ENCODE results near the gene WDR20.

The WDR20 gene

GRCh38 chr14:102192840-102193502 is 53.3 kb downstream of the WDR20 start:
- no peaks in the 10 kb centered on the region for H3K4me1 ChIP-seq (ENCODE audit: low read length)
- no peaks in the 10 kb centered on the region for H4K20me1 ChIP-seq (ENCODE audit: insufficient read depth, low read length)
- H3F3A ChIP-seq (ENCODE audit: insufficient read depth, low read length), result no peaks in the 10 kb centered on the region
- TF ChIP-seq EZH2 (optimal IDR thresholded peaks at IDR 0.05; ENCODE audit: low read depth, low read length), result no peak
- no peak for TF ChIP-seq EZH2phosphoT487 (IDR thresholded peaks at IDR 0.05; ENCODE audit: low read length)
- TF ChIP-seq CTCF (IDR thresholded peaks at IDR 0.05; ENCODE audit: low read length), result no peak
- peaks cover 4% of the 10 kb centered on the region for H3K79me2 ChIP-seq (ENCODE audit: low read length)
- no peaks in the 10 kb centered on the region for H3K9me2 ChIP-seq (replicated peaks; ENCODE audit: insufficient read depth, low read length)
- H3K27ac ChIP-seq (ENCODE audit: low read length), result no peak overlapping the region
- H3K36me3 ChIP-seq (replicated peaks; ENCODE audit: insufficient read depth, low read length), result no peaks in the 10 kb centered on the region
- H3K9me3 ChIP-seq (replicated peaks; ENCODE audit: insufficient read depth, low read length), result no peaks in the 10 kb centered on the region
- no peak overlapping the region for H3K4me3 ChIP-seq (ENCODE audit: low read length)
- no peak overlapping the region for H3K9ac ChIP-seq (ENCODE audit: low read length)
- no peak for DNase-seq
- H3K27me3 ChIP-seq (replicated peaks; ENCODE audit: insufficient read depth, low read length), result no peaks in the 10 kb centered on the region
- H3K4me2 ChIP-seq (ENCODE audit: low read depth, low read length), result no peak overlapping the region
- H2AFZ ChIP-seq (ENCODE audit: low read length), result no peak overlapping the region

GRCh38 chr14:102194856-102195255 is 55.2 kb downstream of the WDR20 start:
- Histone ChIP-seq H3K79me2 (ENCODE audit: low read length) (no peaks in the 10 kb centered on the region), H3K27ac (ENCODE audit: low read length) (no peak overlapping the region), H3K36me3 (replicated peaks; ENCODE audit: insufficient read depth, low read length) (no peaks in the 10 kb centered on the region), H3F3A (ENCODE audit: insufficient read depth, low read length) (no peaks in the 10 kb centered on the region), H3K4me2 (ENCODE audit: low read depth, low read length) (no peak overlapping the region), H3K9ac (ENCODE audit: low read length) (no peak overlapping the region), H3K27me3 (replicated peaks; ENCODE audit: insufficient read depth, low read length) (no peaks in the 10 kb centered on the region), H4K20me1 (ENCODE audit: insufficient read depth, low read length) (no peaks in the 10 kb centered on the region), H3K9me3 (replicated peaks; ENCODE audit: insufficient read depth, low read length) (no peaks in the 10 kb centered on the region), H2AFZ (ENCODE audit: low read length) (no peak overlapping the region), H3K9me2 (replicated peaks; ENCODE audit: insufficient read depth, low read length) (no peaks in the 10 kb centered on the region), H3K4me3 (ENCODE audit: low read length) (no peak overlapping the region), H3K4me1 (ENCODE audit: low read length) (no peaks in the 10 kb centered on the region)
- TF ChIP-seq EZH2 (optimal IDR thresholded peaks at IDR 0.05; ENCODE audit: low read depth, low read length) (no peak), CTCF (IDR thresholded peaks at IDR 0.05; ENCODE audit: low read length) (no peak), EZH2phosphoT487 (IDR thresholded peaks at IDR 0.05; ENCODE audit: low read length) (no peak)
- DNase-seq, result no peak

GRCh38 chr14:102195446-102195845 is 55.7 kb downstream of the WDR20 start:
- Histone ChIP-seq H3K79me2 (ENCODE audit: low read length) (no peaks in the 10 kb centered on the region), H3K27me3 (replicated peaks; ENCODE audit: insufficient read depth, low read length) (no peaks in the 10 kb centered on the region), H4K20me1 (ENCODE audit: insufficient read depth, low read length) (no peaks in the 10 kb centered on the region), H3F3A (ENCODE audit: insufficient read depth, low read length) (no peaks in the 10 kb centered on the region), H3K4me3 (ENCODE audit: low read length) (no peak overlapping the region), H2AFZ (ENCODE audit: low read length) (no peak overlapping the region), H3K9me2 (replicated peaks; ENCODE audit: insufficient read depth, low read length) (no peaks in the 10 kb centered on the region), H3K27ac (ENCODE audit: low read length) (no peak overlapping the region), H3K36me3 (replicated peaks; ENCODE audit: insufficient read depth, low read length) (no peaks in the 10 kb centered on the region), H3K9ac (ENCODE audit: low read length) (no peak overlapping the region), H3K9me3 (replicated peaks; ENCODE audit: insufficient read depth, low read length) (no peaks in the 10 kb centered on the region), H3K4me2 (ENCODE audit: low read depth, low read length) (no peak overlapping the region), H3K4me1 (ENCODE audit: low read length) (no peaks in the 10 kb centered on the region)
- no peak for TF ChIP-seq EZH2phosphoT487 (IDR thresholded peaks at IDR 0.05; ENCODE audit: low read length)
- TF ChIP-seq EZH2 (optimal IDR thresholded peaks at IDR 0.05; ENCODE audit: low read depth, low read length), result no peak
- TF ChIP-seq CTCF (IDR thresholded peaks at IDR 0.05; ENCODE audit: low read length), result no peak
- DNase-seq, result no peak

Measured in MM.1S (cell line).